ENCODE data around the gene TPP2.

Gene TPP2

GRCh38 chr13:102657630-102658029 lies 60.8 kb downstream of the TPP2 start:
- no peak for DNase-seq (ENCODE audit: low read depth)

GRCh38 chr13:102658660-102659059 lies 61.9 kb downstream of the TPP2 start:
- DNase-seq (ENCODE audit: low read depth), result no peak

- no peak for DNase-seq (ENCODE audit: low read depth)
Observed at GRCh38 chr13:102659168-102659713, 62.5 kb downstream of the TPP2 start.

GRCh38 chr13:102667023-102667422 lies 70.2 kb downstream of the TPP2 start:
- no peak for DNase-seq (ENCODE audit: low read depth)

- no peak for DNase-seq (ENCODE audit: low read depth)
Observed at GRCh38 chr13:102667911-102668310, 71.1 kb downstream of the TPP2 start.

- no peak for DNase-seq (ENCODE audit: low read depth)
Observed at GRCh38 chr13:102670130-102670529, 73.3 kb downstream of the TPP2 start.

GRCh38 chr13:102675115-102675514 lies 78.3 kb downstream of the TPP2 start:
- no peak for DNase-seq (ENCODE audit: low read depth)

- no peak for DNase-seq (ENCODE audit: low read depth)
Observed at GRCh38 chr13:102677122-102677521, 80.3 kb downstream of the TPP2 start.

- no peak for DNase-seq (ENCODE audit: low read depth)
Observed at GRCh38 chr13:102678339-102679107, 81.7 kb downstream of the TPP2 start.

GRCh38 chr13:102679449-102680132 lies 82.8 kb downstream of the TPP2 start:
- DNase-seq (ENCODE audit: low read depth), result no peak

- no peak for DNase-seq (ENCODE audit: low read depth)
Observed at GRCh38 chr13:102680133-102680717, 83.4 kb downstream of the TPP2 start.

- DNase-seq (ENCODE audit: low read depth), result no peak
Observed at GRCh38 chr13:102680842-102681740, 84.3 kb downstream of the TPP2 start.

- DNase-seq (ENCODE audit: low read depth), result no peak
Observed at GRCh38 chr13:102682211-102682610, 85.4 kb downstream of the TPP2 start.

- DNase-seq (ENCODE audit: low read depth), result no peak
Observed at GRCh38 chr13:102682727-102683126, 85.9 kb downstream of the TPP2 start.

GRCh38 chr13:102683637-102684036 lies 86.9 kb downstream of the TPP2 start:
- no peak for DNase-seq (ENCODE audit: low read depth)

GRCh38 chr13:102686024-102686423 lies 89.2 kb downstream of the TPP2 start:
- no peak for DNase-seq (ENCODE audit: low read depth)

- no peak for DNase-seq (ENCODE audit: low read depth)
Observed at GRCh38 chr13:102687520-102687919, 90.7 kb downstream of the TPP2 start.

GRCh38 chr13:102688306-102688973 lies 91.7 kb downstream of the TPP2 start:
- DNase-seq (ENCODE audit: low read depth), result no peak

- no peak for DNase-seq (ENCODE audit: low read depth)
Observed at GRCh38 chr13:102690883-102691282, 94.1 kb downstream of the TPP2 start.

- DNase-seq (ENCODE audit: low read depth), result no peak
Observed at GRCh38 chr13:102692491-102692826, 95.7 kb downstream of the TPP2 start.

GRCh38 chr13:102693250-102693649 lies 96.5 kb downstream of the TPP2 start:
- no peak for DNase-seq (ENCODE audit: low read depth)

Data from stimulated activated CD8-positive, alpha-beta memory T cell treated with anti-CD3 and anti-CD28 coated beads, Interleukin-7, amount 100 ng/mL, for 24 hours (primary cell).